ENCODE measurements around the gene IGFLR1.

IGFLR1 gene

GRCh38 chr19:35719402-35720162 lies 22.7 kb downstream of the IGFLR1 start:
- no peak for TF ChIP-seq GLIS3 (CRISPR knock-in tag; IDR thresholded peaks at IDR 0.05)

DNA sequence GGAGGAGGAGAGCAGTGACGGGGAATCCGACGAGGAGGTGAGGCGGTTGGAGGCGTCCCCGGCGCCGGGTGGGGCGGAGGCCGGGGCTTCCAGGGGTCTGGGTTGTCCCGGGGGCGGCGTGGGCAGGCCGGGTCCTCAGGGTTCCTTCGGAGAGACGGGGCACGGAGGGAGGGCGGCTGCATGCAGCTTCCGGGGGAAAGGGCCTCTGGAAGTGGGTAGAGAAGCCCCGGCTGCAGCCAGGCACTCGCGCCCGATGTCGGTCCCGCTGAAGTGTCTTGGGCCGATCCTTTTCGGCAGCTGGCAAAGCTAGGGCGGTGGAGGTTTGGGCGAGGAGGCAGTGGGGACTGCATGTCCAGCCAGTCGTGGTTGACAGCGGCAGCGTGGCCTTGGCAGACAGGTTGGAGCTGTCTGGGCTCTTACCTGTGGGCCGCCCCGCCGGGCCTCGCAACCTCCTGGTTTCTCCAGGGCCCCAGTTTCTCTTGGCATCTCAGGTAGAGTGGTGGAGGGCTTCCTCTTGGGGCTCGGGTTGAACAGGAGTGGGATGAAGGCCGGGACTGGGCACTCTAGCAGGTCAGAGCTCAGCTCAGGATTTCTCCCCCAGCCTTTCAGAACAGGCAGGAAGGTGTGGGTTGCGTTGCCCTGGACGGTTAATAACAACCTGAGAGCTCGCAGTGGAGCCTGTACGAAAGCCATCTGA lies 23.8 kb downstream of the IGFLR1 start:
- TF ChIP-seq ARNTL (CRISPR knock-in tag; IDR thresholded peaks at IDR 0.05; ENCODE audit: borderline replicate concordance, low read depth), result no peak
- no peak for TF ChIP-seq ZFP3 (CRISPR knock-in tag; IDR thresholded peaks at IDR 0.05)
- no peak for TF ChIP-seq ZNF70 (CRISPR knock-in tag; IDR thresholded peaks at IDR 0.05)
- TF ChIP-seq OSR1 (CRISPR knock-in tag; IDR thresholded peaks at IDR 0.05), result no peak
- TF ChIP-seq CSRNP3 (CRISPR knock-in tag; IDR thresholded peaks at IDR 0.05), result no peak
- no peak for TF ChIP-seq ISL1 (CRISPR knock-in tag; IDR thresholded peaks at IDR 0.05)
- TF ChIP-seq TSHZ2 (CRISPR knock-in tag; IDR thresholded peaks at IDR 0.05), result no peak
- TF ChIP-seq POU6F1 (CRISPR knock-in tag; IDR thresholded peaks at IDR 0.05; ENCODE audit: borderline replicate concordance, low read depth), result no peak
- TF ChIP-seq, protein P1, sequence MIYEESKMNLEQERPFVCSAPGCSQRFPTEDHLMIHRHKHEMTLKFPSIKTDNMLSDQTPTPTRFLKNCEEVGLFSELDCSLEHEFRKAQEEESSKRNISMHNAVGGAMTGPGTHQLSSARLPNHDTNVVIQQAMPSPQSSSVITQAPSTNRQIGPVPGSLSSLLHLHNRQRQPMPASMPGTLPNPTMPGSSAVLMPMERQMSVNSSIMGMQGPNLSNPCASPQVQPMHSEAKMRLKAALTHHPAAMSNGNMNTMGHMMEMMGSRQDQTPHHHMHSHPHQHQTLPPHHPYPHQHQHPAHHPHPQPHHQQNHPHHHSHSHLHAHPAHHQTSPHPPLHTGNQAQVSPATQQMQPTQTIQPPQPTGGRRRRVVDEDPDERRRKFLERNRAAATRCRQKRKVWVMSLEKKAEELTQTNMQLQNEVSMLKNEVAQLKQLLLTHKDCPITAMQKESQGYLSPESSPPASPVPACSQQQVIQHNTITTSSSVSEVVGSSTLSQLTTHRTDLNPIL (CRISPR knock-in tag; IDR thresholded peaks at IDR 0.05; ENCODE audit: low read depth), result no peak
- no peak for TF ChIP-seq TCF4 (CRISPR knock-in tag; IDR thresholded peaks at IDR 0.05; ENCODE audit: borderline replicate concordance)
- no peak for TF ChIP-seq GLIS3 (CRISPR knock-in tag; IDR thresholded peaks at IDR 0.05)
- no peak for TF ChIP-seq BACH2 (CRISPR knock-in tag; IDR thresholded peaks at IDR 0.05; ENCODE audit: borderline replicate concordance)
- no peak for TF ChIP-seq ZFP30 (CRISPR knock-in tag; IDR thresholded peaks at IDR 0.05)
- no peak for TF ChIP-seq SNAI2 (CRISPR knock-in tag; IDR thresholded peaks at IDR 0.05)
- no peak for TF ChIP-seq PATZ1 (CRISPR knock-in tag; IDR thresholded peaks at IDR 0.05; ENCODE audit: borderline replicate concordance)
- no peak for TF ChIP-seq ESRRG (CRISPR knock-in tag; IDR thresholded peaks at IDR 0.05)
- TF ChIP-seq TOX (CRISPR knock-in tag; IDR thresholded peaks at IDR 0.05; ENCODE audit: borderline replicate concordance), result no peak
- no peak for TF ChIP-seq ZC3H10 (CRISPR knock-in tag; IDR thresholded peaks at IDR 0.05)
- no peak for TF ChIP-seq PPARA (CRISPR knock-in tag; IDR thresholded peaks at IDR 0.05; ENCODE audit: borderline replicate concordance)
- ATAC-seq, result no peak

More at GRCh38 chr19:35719402-35720162, 22.7 kb downstream of the IGFLR1 start:
- no peak for ATAC-seq

Data from SK-N-SH treated with all-trans-retinoic acid at 6 μM for 48 hours (cell line).